T follicular helper cell (primary cell): ENCODE measurements around the gene CUBN.

Source experiments
- DNase-seq: peaks from one replicate; pipeline ENCODE4 v3.0.0-alpha.2; 2020; ENCODE audit warnings: low read depth

CUBN gene

GRCh38 chr10:17106991-17107390, 22.6 kb downstream of the CUBN start:
- DNase-seq = no peak

GRCh38 chr10:17101910-17102266, 27.7 kb downstream of the CUBN start:
- DNase-seq = no peak

- no peak for DNase-seq
Observed at GRCh38 chr10:17101257-17101909, 28.2 kb downstream of the CUBN start.

GRCh38 chr10:17100586-17100985, 29.0 kb downstream of the CUBN start:
- DNase-seq = no peak

- no peak for DNase-seq
Observed at GRCh38 chr10:17098012-17098411, 31.6 kb downstream of the CUBN start.

- DNase-seq = no peak
Observed at GRCh38 chr10:17094844-17095243, 34.8 kb downstream of the CUBN start.

GRCh38 chr10:17092986-17093803, 36.4 kb downstream of the CUBN start:
- DNase-seq = no peak

- no peak for DNase-seq
Observed at GRCh38 chr10:17092216-17092944, 37.2 kb downstream of the CUBN start.

GRCh38 chr10:17088118-17088806, 41.3 kb downstream of the CUBN start:
- no peak for DNase-seq

- no peak for DNase-seq
Observed at GRCh38 chr10:17086865-17087367, 42.7 kb downstream of the CUBN start.

GRCh38 chr10:17085011-17085725, 44.4 kb downstream of the CUBN start:
- DNase-seq = no peak

- no peak for DNase-seq
Observed at GRCh38 chr10:17084258-17084657, 45.4 kb downstream of the CUBN start.

- no peak for DNase-seq
Observed at GRCh38 chr10:17081431-17081830, 48.2 kb downstream of the CUBN start.

- DNase-seq = no peak
Observed at GRCh38 chr10:17077890-17078289, 51.7 kb downstream of the CUBN start.

- no peak for DNase-seq
Observed at GRCh38 chr10:17077346-17077781, 52.2 kb downstream of the CUBN start.

- DNase-seq = no peak
Observed at GRCh38 chr10:17076626-17077345, 52.8 kb downstream of the CUBN start.

GRCh38 chr10:17075533-17076359, 53.9 kb downstream of the CUBN start:
- no peak for DNase-seq

- DNase-seq = no peak
Observed at GRCh38 chr10:17074541-17074847, 55.1 kb downstream of the CUBN start.

GRCh38 chr10:17073725-17074540, 55.7 kb downstream of the CUBN start:
- DNase-seq = no peak
